ENCODE data around the gene LSS. TPM values are rescaled to one million over a fixed set of nuclear protein-coding genes. Genes with fewer than 3 reads are reported as not detected.

LSS gene
- polyA plus RNA-seq, 1 donor (not counting 4 experiments of a cell fraction or from before 2014, with no cell fraction given), result 105 TPM

- TF ChIP-seq CTCF (optimal IDR thresholded peaks at IDR 0.05 in 1 of 3, IDR thresholded peaks at IDR 0.05 in 1 of 3, conservative IDR thresholded peaks at IDR 0.05 in 1 of 3; ENCODE audit: extremely low read depth in 1 of 3, insufficient read depth in 2 of 3, low read length in 3 of 3), result no peak
- Histone ChIP-seq H3K27ac (ENCODE audit: control insufficient read depth, insufficient read depth, low read length) (no peak overlapping the region), H4K20me1 (ENCODE audit: control insufficient read depth, extremely low read depth, insufficient read depth, low read length) (peaks cover 5% of the 10 kb centered on the region), H3K79me2 (ENCODE audit: control insufficient read depth, insufficient read depth, low read length) (no peaks in the 10 kb centered on the region), H2AFZ (ENCODE audit: control insufficient read depth, low read length) (no peak overlapping the region), H3K9me3 (ENCODE audit: control insufficient read depth, low read depth, low read length) (no peaks in the 10 kb centered on the region), H3K4me2 (ENCODE audit: control insufficient read depth, extremely low read depth, insufficient read depth, low read depth, low read length) (no peak overlapping the region), H3K9ac (ENCODE audit: control insufficient read depth, extremely low read depth, insufficient read depth, low read length) (no peak overlapping the region), H3K27me3 (ENCODE audit: control insufficient read depth, extremely low read depth, insufficient read depth, low read length) (no peaks in the 10 kb centered on the region), H3K9me1 (ENCODE audit: control insufficient read depth, extremely low read depth, insufficient read depth, low read length) (no peaks in the 10 kb centered on the region), H3K36me3 (ENCODE audit: control insufficient read depth in 2 of 2, extremely low read depth in 1 of 2, insufficient read depth in 2 of 2, low read length in 2 of 2) (peaks cover 49 to 54% of the 10 kb centered on the region in 2 experiments), H3K4me3 (ENCODE audit: control insufficient read depth in 2 of 3, extremely low read depth in 1 of 3, insufficient read depth in 2 of 3, low read depth in 1 of 3, low read length in 3 of 3) (no peak overlapping the region), H3K4me1 (ENCODE audit: control insufficient read depth, extremely low read depth, insufficient read depth, low read length) (peaks cover 23% of the 10 kb centered on the region)
- no peak for DNase-seq (ENCODE audit: low read depth, low spot score)
- no peak for FAIRE-seq
- dilution Hi-C loops (cut with MboI; ENCODE audit: extremely low pct_ligation_motif_present, low sequenced_read_pairs), result no loop called here
Measured at GRCh38 chr21:46191257-46191685, 37.3 kb downstream of the LSS start.

DNA sequence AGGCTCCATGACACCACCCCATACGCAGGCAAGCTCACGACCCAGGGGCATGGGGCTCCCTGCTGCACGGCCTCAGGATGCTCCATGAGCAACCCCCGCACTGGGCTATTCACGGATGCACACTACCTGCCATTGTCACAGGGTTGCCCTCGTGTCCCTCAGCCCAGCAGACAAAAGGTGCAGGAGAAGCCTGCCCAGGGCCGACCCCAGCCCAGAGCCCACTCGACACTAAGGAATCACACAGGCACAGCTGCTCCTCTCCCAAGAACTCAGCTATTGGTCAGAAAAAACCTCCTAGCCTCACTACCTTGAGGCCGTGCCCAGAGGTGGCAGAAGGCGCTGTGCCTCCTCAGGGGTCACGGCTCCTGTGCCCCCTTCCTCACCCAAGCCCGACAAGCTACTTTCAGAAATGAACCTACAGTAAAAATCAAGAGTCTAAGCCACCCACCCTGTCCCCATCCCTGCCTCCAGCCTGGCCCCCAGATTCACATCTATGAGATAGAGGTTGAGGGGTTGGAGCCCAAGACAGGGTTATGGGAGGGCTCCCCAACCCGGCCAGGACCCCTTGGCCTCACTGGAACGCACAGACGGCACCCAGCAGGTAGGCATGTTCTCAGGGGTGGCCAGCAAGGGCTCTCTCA lies 38.0 kb downstream of the LSS start:
- Histone ChIP-seq H3K36me3 (ENCODE audit: control insufficient read depth in 2 of 2, extremely low read depth in 1 of 2, insufficient read depth in 2 of 2, low read length in 2 of 2) (peaks cover 44 to 48% of the 10 kb centered on the region in 2 experiments), H3K9ac (ENCODE audit: control insufficient read depth, extremely low read depth, insufficient read depth, low read length) (no peak overlapping the region)
- DNase-seq (ENCODE audit: low read depth, low spot score), result no peak

More for the DNA sequence above, 38.0 kb downstream of the LSS start:
- Histone ChIP-seq H2AFZ (ENCODE audit: control insufficient read depth, low read length) (no peak overlapping the region), H3K4me1 (ENCODE audit: control insufficient read depth, extremely low read depth, insufficient read depth, low read length) (peaks cover 23% of the 10 kb centered on the region), H3K79me2 (ENCODE audit: control insufficient read depth, insufficient read depth, low read length) (no peaks in the 10 kb centered on the region), H3K27ac (ENCODE audit: control insufficient read depth, insufficient read depth, low read length) (no peak overlapping the region), H3K27me3 (ENCODE audit: control insufficient read depth, extremely low read depth, insufficient read depth, low read length) (no peaks in the 10 kb centered on the region), H4K20me1 (ENCODE audit: control insufficient read depth, extremely low read depth, insufficient read depth, low read length) (peaks cover 5% of the 10 kb centered on the region), H3K9me3 (ENCODE audit: control insufficient read depth, low read depth, low read length) (no peaks in the 10 kb centered on the region), H3K9me1 (ENCODE audit: control insufficient read depth, extremely low read depth, insufficient read depth, low read length) (no peaks in the 10 kb centered on the region), H3K4me3 (ENCODE audit: control insufficient read depth in 2 of 3, extremely low read depth in 1 of 3, insufficient read depth in 2 of 3, low read depth in 1 of 3, low read length in 3 of 3) (no peak overlapping the region), H3K4me2 (ENCODE audit: control insufficient read depth, extremely low read depth, insufficient read depth, low read depth, low read length) (no peak overlapping the region)
- TF ChIP-seq EZH2 (IDR thresholded peaks at IDR 0.05; ENCODE audit: low read length) (no peak), CTCF (optimal IDR thresholded peaks at IDR 0.05 in 1 of 3, IDR thresholded peaks at IDR 0.05 in 1 of 3, conservative IDR thresholded peaks at IDR 0.05 in 1 of 3; ENCODE audit: extremely low read depth in 1 of 3, insufficient read depth in 2 of 3, low read length in 3 of 3) (no peak)
- FAIRE-seq, result no peak
- dilution Hi-C loops (cut with MboI; ENCODE audit: extremely low pct_ligation_motif_present, low sequenced_read_pairs), result no loop called here
